Kidney (tissue), 14 donors: ENCODE data around the gene FLT1. TPM values are rescaled to one million over a fixed set of nuclear protein-coding genes. Genes with fewer than 3 reads are reported as not detected.

Source experiments
- DNase-seq, 5 donors: peaks; one replicate each; pipeline ENCODE4 v3.0.0-alpha.2; 2013 to 2020
- FAIRE-seq: peaks from 2 replicates; lab custom pipeline; 2012; peaks lifted over from hg19 to GRCh38; lab: Jason Lieb, UNC
- H3K27ac ChIP-seq, 2 donors: one replicate each; pipeline ENCODE4 v1.7.0; 2013; ENCODE audit warnings: low read depth in 2 of 2, low read length in 2 of 2, inconsistent platforms in 1 of 2
- H3K27me3 ChIP-seq: one replicate; pipeline ENCODE4 v1.7.1; 2013; ENCODE audit warnings: low read length, inconsistent platforms; ENCODE audit not compliant: control insufficient read depth, insufficient read depth
- H3K36me3 ChIP-seq, 3 donors: one replicate each; pipeline versions ENCODE4 v1.7.0 to v1.7.1; 2013; ENCODE audit warnings: low read length in 3 of 3, control low read depth in 1 of 3, inconsistent platforms in 1 of 3; ENCODE audit not compliant: insufficient read depth in 3 of 3, control insufficient read depth in 2 of 3
- H3K4me1 ChIP-seq, 3 donors: one replicate each; pipeline versions ENCODE4 v1.7.0 to v1.7.1; 2013; ENCODE audit warnings: low read length in 3 of 3, inconsistent platforms in 1 of 3, low read depth in 1 of 3; ENCODE audit not compliant: control insufficient read depth in 2 of 3, insufficient read depth in 2 of 3
- H3K4me3 ChIP-seq, 3 donors: one replicate each; pipeline versions ENCODE4 v1.7.0 to v1.8.1; 2013; ENCODE audit warnings: low read length in 3 of 3, control low read depth in 1 of 3, inconsistent platforms in 1 of 3
- H3K9ac ChIP-seq, 3 donors: one replicate each; pipeline versions ENCODE4 v1.7.0 to v1.7.1; 2013; ENCODE audit warnings: low read length in 3 of 3, control low read depth in 1 of 3, inconsistent platforms in 1 of 3
- H3K9me3 ChIP-seq, 3 donors: one replicate each; pipeline versions ENCODE4 v1.7.0 to v1.7.1; 2013; ENCODE audit warnings: low read length in 3 of 3, control low read depth in 1 of 3, inconsistent platforms in 1 of 3; ENCODE audit not compliant: control insufficient read depth in 2 of 3, insufficient read depth in 1 of 3
- intact Hi-C: fragments of 100-400 bp; cut with DNase I; formaldehyde crosslinking; loops from one replicate; pipeline ENCODE4 v1.11.1; 2022
- polyA plus RNA-seq: library from polyadenylated mRNA; stranded (reverse); fragments of 350-450 nt; fragmentation: Illumina TruSeq; extraction: RNeasy Lipid Tissue Mini Kit (QIAGEN cat#74804); gene quantifications from one replicate; pipeline ENCODE4 v1.2.3, GENCODE V29; 2014; ENCODE audit warnings: low read depth, low replicate concordance; ENCODE audit not compliant: insufficient read depth
- total RNA-seq: library from RNA; stranded (reverse); fragmentation: NEBNext Ultra II Directional; extraction: Animal tissue kit (Norgen Biotek cat#: 25700); gene quantifications from one replicate; pipeline ENCODE4 v1.2.1, GENCODE V29; 2021
- TF ChIP-seq, protein P1 (sequence below): IDR thresholded peaks from 3 replicates; pipeline ENCODE4 v1.5.1; 2012; ENCODE audit warnings: mild to moderate bottlenecking, moderate library complexity, borderline replicate concordance; ENCODE audit not compliant: insufficient read depth; ENCODE audit errors: extremely low read depth
- donor health status: control.
- donor health status: control.
- donor health status: control.
- donor health status: control.
- donor health status: control.
- donor health status: DM: yes; HTN: yes; CAD: no.
- donor health status: Normal renal cell carcinoma (clear cell type).

The FLT1 gene
- total and polyA plus RNA-seq, 2 donors from 2014 or later, result 17.2 to 45.7 TPM

GRCh38 chr13:28411831-28412353, 83.0 kb downstream of the FLT1 start:
- Histone ChIP-seq H3K9ac (no peak overlapping the region), H3K9me3 (no peaks in the 10 kb centered on the region), H3K4me1 (peaks cover 0 to 4% (median 0%) of the 10 kb centered on the region in 3 donors), H3K4me3 (no peak overlapping the region), H3K27me3 (no peaks in the 10 kb centered on the region), H3K27ac (no peak overlapping the region), H3K36me3 (no peaks in the 10 kb centered on the region)
- DNase-seq (peak in 3 of 5 donors; percentile 6 to 41 (median 12)), FAIRE-seq (no peak)
- intact Hi-C loops, result no loop called here
- TF ChIP-seq, protein P1, sequence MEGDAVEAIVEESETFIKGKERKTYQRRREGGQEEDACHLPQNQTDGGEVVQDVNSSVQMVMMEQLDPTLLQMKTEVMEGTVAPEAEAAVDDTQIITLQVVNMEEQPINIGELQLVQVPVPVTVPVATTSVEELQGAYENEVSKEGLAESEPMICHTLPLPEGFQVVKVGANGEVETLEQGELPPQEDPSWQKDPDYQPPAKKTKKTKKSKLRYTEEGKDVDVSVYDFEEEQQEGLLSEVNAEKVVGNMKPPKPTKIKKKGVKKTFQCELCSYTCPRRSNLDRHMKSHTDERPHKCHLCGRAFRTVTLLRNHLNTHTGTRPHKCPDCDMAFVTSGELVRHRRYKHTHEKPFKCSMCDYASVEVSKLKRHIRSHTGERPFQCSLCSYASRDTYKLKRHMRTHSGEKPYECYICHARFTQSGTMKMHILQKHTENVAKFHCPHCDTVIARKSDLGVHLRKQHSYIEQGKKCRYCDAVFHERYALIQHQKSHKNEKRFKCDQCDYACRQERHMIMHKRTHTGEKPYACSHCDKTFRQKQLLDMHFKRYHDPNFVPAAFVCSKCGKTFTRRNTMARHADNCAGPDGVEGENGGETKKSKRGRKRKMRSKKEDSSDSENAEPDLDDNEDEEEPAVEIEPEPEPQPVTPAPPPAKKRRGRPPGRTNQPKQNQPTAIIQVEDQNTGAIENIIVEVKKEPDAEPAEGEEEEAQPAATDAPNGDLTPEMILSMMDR, result no peak

DNA sequence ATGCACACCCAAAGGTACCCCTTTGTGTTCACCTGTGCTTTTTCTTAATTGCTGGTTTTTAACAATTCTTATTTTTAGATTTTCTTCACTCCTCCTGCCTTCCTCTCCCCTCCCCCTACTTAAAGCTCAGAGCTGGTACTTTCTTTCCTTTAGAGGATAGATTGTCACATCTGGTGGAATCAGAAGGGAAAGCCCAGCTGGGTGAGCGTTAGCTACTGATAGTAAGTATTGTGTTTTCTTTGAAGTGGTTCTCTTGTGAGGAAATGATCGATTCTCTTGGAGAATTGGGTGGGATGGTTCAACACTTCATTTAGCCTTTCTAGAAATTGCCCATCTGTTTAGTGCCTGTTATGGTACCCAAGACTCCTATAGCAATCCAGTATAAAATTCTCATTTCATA, 84.8 kb downstream of the FLT1 start:
- Histone ChIP-seq H3K4me3 (no peak overlapping the region), H3K27me3 (no peaks in the 10 kb centered on the region), H3K4me1 (peaks cover 0 to 4% (median 0%) of the 10 kb centered on the region in 3 donors), H3K27ac (no peak overlapping the region), H3K9me3 (no peaks in the 10 kb centered on the region), H3K36me3 (no peaks in the 10 kb centered on the region), H3K9ac (no peak overlapping the region)
- DNase-seq (no peak), FAIRE-seq (no peak)
- TF ChIP-seq, protein P1, result no peak
- intact Hi-C loops, result no loop called here

DNA sequence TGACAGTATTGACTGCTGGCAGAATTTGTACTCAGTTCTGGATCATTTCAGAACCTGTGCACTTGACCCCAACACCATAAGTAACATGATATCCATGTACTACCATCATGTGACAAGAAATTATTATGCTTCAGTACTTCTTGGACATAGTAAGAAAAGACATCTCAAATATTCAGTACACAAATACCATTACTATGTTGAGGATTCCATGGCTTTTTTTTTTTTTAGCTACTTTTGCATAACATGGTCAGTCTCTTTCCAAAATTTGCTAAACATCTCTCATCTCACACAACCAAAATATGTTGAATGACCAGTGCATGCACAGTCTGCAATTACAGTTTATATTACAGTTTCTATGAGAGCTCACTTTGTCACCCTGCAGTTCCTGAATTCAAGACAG, 85.3 kb downstream of the FLT1 start:
- H3K36me3 ChIP-seq, result no peaks in the 10 kb centered on the region
- intact Hi-C loops, result no loop called here
- DNase-seq (no peak), FAIRE-seq (no peak)
- H3K9me3 ChIP-seq, result no peaks in the 10 kb centered on the region
- TF ChIP-seq, protein P1, result no peak
- H3K9ac ChIP-seq, result no peak overlapping the region
- H3K27me3 ChIP-seq, result no peaks in the 10 kb centered on the region
- H3K4me1 ChIP-seq, result peaks cover 0 to 4% (median 0%) of the 10 kb centered on the region in 3 donors
- no peak overlapping the region for H3K27ac ChIP-seq
- no peak overlapping the region for H3K4me3 ChIP-seq

GRCh38 chr13:28408863-28409262, 86.1 kb downstream of the FLT1 start:
- Histone ChIP-seq H3K27me3 (no peaks in the 10 kb centered on the region), H3K36me3 (no peaks in the 10 kb centered on the region), H3K9ac (no peak overlapping the region), H3K9me3 (no peaks in the 10 kb centered on the region), H3K4me3 (no peak overlapping the region), H3K4me1 (peaks cover 0 to 4% (median 0%) of the 10 kb centered on the region in 3 donors), H3K27ac (peak overlapping the region in 1 of 2 donors; percentile 74)
- no peak for FAIRE-seq
- TF ChIP-seq, protein P1, result no peak
- intact Hi-C loops, result no loop called here
- no peak for DNase-seq
